Stimulated activated CD4-positive, alpha-beta T cell treated with anti-CD3 and anti-CD28 coated beads, Interleukin-2, amount 100 ng/mL, for 4 hours (primary cell): ENCODE data around the gene ETAA1.

Source experiments
- DNase-seq: peaks from one replicate; pipeline ENCODE4 v3.0.0-alpha.2; 2020; ENCODE audit warnings: low read depth

Gene ETAA1

DNA sequence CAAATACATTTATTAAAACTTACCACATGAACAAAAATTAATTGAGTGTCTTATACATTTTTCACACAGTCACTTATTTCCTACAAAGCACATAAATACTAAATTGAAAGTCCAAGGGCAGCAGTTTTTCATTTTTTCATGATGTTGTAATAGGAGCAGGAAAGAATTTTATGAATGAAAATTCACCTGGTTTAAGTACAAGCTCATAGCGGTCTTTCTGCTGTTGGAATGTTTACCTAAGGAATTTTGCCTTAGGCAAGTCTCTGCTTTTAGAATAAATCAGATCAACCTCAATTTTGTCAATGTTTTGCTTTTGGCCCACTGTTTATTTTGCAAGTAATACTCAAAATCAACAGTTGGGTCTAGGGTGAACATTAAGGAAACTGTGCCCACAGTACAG lies 40.0 kb downstream of the ETAA1 start:
- DNase-seq = no peak

GRCh38 chr2:67438337-67438736 lies 41.2 kb downstream of the ETAA1 start:
- no peak for DNase-seq

GRCh38 chr2:67445652-67446268 lies 48.6 kb downstream of the ETAA1 start:
- no peak for DNase-seq

DNA sequence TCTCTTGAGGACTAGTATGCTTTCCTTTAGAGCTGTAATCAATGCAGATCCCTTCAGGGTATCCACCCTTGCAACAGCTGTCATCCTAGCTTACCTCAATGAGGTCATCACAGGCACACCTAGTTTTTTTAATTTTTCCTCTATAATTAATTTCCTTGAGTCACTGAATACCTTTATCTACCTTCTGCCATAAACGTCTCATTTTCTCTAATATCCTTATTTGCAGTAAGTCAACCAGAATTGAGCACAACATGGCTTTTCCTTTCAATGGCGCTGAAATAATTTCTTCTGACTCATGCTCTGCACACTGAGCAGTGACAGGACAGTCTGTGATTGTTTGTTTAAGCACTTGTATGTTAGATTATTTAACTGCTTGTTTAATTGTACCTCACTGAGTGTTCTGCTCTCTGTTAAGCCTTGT lies 49.4 kb downstream of the ETAA1 start:
- no peak for DNase-seq

DNA sequence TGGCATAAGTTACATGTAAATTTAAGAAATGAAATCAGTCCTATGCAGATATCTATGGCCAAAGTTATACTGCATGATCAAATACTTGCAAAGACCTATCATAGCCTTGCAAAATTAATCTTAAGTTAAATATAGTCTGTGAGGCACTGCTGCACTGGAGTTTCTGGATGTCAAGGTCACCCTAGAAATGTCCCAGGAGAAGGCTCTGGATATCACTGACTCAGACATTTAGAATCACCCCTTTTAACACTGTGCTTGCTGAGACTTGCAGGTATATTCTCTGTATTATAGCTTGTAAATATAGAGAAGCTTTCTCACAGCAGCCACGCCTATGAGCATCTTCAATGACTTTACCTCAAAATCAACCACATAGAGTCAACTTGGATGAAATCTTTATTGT lies 51.5 kb downstream of the ETAA1 start:
- no peak for DNase-seq

GRCh38 chr2:67451086-67451832 lies 54.1 kb downstream of the ETAA1 start:
- DNase-seq = no peak

DNA sequence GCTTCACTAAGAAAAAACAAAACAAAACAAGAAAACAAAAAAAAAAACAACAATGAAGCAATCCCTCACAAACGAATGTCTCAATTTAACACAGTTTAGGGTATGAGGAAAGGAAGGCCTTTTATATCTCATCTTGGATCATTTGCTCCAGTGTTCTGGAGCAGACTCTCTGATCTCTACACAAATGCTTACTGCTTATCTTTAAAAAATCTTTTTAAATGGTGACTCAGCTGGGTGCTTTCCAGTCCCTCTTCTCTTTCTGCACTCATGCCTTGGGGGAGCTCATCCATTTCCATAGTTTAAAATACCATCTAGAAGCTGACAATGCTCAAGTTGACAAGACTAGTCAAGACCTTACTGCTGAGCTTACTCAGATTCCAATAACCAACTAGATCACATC lies 56.2 kb downstream of the ETAA1 start:
- DNase-seq = no peak

GRCh38 chr2:67455219-67456142 lies 58.3 kb downstream of the ETAA1 start:
- DNase-seq = no peak

GRCh38 chr2:67456428-67456827 lies 59.3 kb downstream of the ETAA1 start:
- DNase-seq = no peak

DNA sequence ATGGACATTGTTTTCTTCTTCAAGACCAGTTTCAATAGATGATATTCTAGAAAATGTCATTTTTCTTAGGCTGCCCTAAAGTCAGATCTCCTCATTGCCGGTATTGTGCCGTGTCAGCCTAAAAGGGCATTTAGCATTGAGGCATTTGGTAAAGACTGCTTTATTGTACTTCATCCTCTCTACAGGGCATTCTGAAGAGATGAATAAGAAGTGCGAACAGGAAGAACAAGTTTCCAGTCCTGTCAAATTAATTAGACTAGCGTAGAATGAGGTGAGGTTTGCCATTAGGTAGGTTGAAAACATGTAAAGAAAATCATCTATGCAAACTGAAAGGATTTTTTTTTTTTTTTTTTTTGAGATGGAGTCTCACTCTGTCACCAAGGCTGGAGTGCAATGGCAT lies 60.6 kb downstream of the ETAA1 start:
- no peak for DNase-seq

DNA sequence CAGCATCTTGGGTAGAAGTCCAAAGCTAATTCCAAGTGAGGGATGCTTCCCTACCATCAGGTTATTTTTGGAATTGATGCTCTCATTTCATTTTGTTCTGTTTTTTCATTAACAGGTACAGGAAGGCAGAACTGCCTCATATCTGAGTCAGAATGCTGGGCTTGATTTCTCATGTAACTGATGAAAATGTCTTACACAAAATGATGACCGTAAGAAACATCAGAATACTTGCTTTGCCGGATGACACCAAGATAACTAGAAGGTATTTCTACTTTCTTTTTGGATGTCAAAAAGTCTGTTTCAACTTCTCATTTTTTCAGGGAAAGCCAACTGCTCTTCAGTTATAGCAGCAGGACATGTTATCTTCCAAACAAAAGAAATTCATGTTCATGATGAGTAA lies 62.6 kb downstream of the ETAA1 start:
- no peak for DNase-seq
